DMS 273 treated with DMSO at 0.1 percent for 48 hours (cell line): ENCODE data around the gene ARHGAP18.
A peak's percentile ranks its signal among the peaks of the same experiment; 100 is the strongest.

Experiments used
- DNase-seq: peaks from one replicate; lab custom pipeline; 2025; lab: John Stamatoyannopoulos, UW

Gene ARHGAP18

GRCh38 chr6:129615020-129615419 is 95.0 kb downstream of the ARHGAP18 start:
- no peak for DNase-seq

DNA sequence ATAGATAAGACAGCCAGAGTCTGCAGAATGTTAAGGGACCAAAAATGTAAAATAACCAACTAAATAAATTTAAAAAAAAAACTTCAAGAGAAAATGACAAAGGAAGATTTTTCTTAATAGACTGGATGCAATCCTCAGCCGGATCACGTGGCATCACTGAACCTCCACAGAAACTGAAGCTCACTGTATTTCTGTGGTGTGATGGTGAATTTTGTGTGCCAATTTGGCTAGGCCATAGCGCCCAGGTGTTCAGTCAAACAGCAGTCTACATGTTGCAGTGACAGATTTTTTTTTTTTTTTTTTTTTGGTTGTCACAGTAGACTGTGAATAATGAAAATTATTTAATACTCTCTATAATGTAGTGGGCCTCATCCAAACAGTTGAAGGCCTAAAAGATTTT is 95.5 kb downstream of the ARHGAP18 start:
- DNase-seq: no peak

- no peak for DNase-seq
These were observed 97.5 kb downstream of the ARHGAP18 start for GRCh38 chr6:129612440-129612839.

GRCh38 chr6:129609635-129610034 is 100.3 kb downstream of the ARHGAP18 start:
- DNase-seq: no peak

DNA sequence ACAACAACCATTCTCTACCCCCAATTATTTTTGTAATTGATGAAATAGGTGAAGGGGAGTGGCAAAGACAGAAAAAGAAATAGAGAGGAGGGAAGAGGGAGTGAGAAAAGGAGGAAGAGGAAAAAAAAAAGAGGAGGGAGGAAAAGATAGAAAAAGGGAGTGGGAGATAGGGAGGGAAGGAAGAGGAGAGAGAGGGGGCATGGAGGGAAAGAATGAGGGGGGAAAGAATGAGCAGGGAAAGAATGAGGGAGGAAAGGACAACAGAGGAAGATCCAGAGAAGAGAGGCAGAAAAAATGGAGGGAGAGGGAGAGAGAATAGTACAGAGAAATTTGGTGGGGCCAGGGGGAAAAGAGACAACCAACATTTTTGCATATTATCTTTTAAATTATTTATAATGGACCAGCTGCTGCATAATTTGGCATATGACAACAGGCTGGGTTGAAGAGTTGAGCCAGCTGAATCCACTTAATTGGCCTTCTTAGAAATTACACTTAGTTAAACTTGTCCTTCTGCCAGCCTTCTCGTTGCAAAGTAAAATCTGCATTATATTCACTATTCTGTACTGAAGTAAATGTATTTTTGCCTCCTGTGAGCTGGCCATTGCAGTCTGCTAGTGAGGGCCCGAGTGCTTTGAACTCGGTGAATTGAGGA is 101.0 kb downstream of the ARHGAP18 start:
- peak; percentile 21 for DNase-seq

- no peak for DNase-seq
These were observed 102.3 kb downstream of the ARHGAP18 start for GRCh38 chr6:129607581-129608186.

- no peak for DNase-seq
These were observed 103.3 kb downstream of the ARHGAP18 start for GRCh38 chr6:129606664-129607063.

- no peak for DNase-seq
These were observed 104.0 kb downstream of the ARHGAP18 start for GRCh38 chr6:129605967-129606366.

GRCh38 chr6:129605095-129605494 is 104.9 kb downstream of the ARHGAP18 start:
- no peak for DNase-seq

GRCh38 chr6:129604321-129604720 is 105.7 kb downstream of the ARHGAP18 start:
- DNase-seq: no peak

GRCh38 chr6:129603741-129604140 is 106.2 kb downstream of the ARHGAP18 start:
- no peak for DNase-seq

GRCh38 chr6:129601323-129601722 is 108.7 kb downstream of the ARHGAP18 start:
- DNase-seq: no peak

DNA sequence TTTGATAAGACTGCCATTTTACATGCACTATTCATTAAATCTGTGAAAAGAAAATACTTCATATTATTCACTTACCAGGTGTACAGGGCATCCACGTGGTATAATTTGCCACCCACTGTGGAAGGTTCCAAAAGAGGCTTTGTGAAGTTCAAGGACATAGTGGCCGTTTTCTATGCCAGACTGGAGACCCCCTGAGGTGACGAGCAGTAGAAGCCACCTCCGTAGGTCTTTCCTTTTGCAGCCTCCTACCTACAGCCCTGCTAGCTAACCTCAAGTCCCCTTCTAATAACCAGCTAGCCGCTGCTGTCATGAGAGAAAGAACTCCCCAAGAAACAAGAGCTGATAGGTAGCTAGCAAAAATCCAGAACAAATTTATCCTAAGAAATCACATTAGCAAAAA is 110.5 kb downstream of the ARHGAP18 start:
- no peak for DNase-seq

DNA sequence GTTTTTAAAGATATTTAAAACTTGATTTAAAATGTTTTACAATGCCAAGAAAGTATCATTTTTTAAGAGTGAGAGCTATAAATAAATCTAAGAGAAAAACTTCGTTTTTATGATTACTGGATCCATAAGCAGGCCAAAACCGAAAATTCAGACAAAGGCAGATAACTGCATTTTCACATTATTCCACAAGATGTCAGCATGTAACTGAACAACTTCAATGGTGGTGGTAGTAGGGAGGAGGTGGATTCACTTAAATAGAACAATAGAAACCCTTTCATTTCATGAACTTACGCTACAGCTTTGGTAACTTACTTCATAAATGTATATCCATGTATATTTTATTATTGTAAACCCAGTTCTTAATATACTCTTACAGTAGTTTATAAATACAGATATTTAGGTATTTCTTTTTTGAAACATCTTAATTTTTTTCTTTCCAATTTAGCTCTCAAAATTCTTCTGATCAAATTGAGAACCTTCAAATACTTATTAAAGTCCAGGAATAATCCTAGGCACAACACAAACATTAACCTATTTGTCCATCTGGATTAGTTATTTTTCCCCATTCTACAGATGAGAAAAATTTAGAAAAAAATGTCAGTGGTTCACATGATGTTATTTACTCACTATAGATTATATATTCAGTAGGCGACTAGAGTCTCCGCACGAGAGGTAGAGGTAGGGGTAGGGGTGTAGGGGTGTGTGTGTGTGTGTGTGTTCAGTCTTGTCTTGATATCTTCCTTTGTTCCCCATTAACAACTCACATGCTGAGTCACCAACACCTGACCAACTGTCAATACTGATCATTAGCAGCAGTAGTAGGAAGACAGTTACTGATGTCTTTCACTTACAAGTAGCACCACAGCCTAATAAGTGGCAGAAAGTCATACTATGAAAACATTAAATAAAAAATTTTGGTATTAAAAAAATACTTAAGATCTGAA is 111.5 kb downstream of the ARHGAP18 start:
- peak; percentile 17 for DNase-seq

DNA sequence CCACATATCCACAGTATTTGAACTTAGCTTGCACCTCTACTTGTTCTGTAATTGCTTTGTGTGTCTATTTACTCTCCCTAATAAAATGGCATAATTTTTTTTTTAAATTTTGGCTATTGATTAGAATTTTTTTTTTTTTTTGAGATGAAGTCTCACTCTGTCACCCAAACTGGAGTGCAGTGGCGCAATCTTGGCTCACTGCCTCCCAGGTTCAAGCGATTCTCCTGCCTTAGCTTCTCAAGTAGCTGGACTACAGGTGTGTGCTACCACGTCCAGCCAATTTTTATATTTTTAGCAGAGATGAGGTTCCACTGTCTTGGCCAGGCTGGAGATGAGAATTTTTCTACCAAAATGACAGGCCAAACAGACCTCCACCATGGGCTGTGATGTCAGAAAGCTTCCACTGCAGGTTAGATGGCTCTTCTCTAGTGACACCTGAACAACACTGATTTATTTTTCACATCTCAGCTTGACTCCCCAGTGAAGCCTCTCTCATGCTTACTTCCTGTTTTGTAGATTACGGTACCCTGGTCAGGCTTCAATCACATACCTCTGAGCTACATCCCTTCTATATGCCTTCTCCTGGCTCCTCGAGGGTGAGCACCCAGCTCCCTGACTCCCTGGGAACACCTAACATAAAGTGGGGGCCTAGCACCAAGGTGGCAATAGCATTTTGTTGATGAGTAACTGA is 112.8 kb downstream of the ARHGAP18 start:
- no peak for DNase-seq

GRCh38 chr6:129596522-129596921 is 113.5 kb downstream of the ARHGAP18 start:
- DNase-seq: no peak

DNA sequence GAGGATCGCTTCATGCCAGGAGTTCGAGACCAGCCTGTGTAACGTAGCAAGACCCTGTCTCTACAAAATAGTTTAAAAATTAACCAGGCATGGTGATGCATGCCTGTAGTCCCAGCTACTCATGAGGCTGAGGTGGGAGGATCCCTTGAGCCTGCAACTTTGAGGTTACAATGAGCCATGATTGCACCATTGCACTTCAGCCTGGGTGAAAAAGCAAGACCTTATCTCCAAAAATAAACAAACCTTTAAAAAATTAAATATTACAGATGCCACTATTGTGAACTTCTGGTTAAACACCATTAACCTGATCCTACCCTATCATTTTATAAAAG is 116.8 kb downstream of the ARHGAP18 start:
- no peak for DNase-seq

DNA sequence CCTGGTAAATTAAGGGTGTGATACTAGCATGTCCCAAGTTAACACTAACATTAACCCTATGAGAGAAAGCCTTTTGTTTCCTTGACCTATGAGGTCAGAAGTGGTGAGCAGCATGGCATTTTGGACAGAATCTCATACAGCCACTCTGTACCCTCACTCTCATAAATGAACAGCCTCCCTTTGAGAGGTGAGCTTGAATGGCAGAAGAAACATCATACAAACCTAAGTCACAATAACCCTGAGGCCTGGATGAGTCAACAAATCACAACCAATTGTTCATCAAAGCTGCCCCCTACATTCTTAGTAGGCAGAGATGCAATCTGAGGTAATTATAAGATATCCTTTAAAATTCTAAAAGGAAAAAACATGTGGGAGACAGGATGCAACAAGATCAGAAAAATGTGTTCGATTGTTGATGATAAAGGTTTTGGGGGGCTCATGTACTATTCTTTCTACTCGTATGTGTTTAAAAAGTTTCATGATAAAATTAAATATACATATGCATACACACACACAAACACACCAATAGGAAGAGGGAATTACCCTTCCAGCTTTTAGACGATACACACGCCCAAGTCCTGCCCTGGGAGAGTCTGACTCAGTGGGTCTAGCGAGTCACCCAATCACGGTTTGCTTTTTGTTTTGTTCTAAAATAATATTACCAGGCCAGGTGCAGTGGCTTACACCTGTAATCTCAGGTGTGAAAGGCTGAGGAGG is 117.3 kb downstream of the ARHGAP18 start:
- DNase-seq: no peak

DNA sequence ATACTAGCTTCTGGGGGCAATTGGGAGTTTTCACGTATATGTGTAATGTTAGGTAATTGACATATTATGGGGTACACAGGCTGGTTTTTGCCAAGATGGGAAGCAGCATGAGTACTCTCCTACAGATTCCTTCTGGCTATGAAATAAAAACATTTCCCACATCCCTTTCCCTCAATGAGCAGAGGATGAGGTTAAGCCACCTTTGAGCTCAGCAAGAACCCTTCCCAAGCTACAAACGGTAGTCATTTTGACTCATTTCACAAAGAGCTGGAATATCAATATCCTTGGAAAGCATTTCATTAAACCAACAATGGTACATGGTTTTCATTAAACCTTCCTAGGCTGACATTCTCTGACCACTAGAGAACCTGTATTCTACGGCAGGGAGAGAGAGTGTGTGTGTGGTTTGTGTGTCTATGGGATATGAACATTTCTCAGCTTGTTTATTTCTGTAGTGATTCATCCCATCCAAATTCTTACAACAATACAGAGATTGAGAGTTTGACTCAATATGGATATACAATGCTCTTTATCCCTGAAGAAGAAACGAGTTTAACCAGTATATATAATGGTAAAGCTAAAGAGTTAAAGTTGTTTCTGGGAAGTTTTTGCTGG is 119.5 kb downstream of the ARHGAP18 start:
- DNase-seq: no peak

DNA sequence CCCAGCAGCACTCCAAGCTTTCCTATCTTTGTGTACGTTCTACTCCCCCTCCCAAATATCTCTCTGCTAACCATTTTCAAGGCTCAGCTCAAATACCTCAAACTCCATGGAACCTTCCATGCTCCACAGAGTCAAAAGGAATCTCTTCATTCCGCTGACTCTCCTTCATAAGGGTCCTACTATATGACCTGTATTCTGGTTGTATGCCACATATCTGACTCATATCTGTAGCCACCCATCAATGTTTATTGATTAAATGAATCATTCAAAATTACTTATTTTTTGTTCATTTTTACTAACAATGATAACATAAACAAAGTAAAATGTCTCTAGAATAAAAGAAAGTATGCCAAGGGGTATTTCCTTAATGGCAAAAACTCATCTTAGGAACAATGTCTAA is 123.2 kb downstream of the ARHGAP18 start:
- DNase-seq: no peak

DNA sequence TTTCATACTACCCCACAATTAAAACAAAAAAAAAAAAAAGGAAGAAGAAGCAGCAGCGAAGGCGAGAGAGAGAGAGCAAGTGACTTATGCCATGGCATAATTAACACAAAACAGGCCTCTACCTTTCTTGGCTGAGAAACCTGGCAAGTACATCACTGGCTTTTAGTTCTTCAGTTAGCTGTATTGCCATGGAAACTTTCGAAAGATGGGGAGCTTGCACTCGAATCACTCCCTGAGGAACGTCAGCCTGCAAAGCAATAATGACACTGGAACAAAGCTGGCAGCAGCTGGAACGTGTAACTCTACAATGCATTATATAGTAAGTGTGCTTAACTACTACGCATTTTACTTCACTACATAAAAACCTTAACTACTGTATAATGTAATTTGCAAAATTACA is 126.1 kb downstream of the ARHGAP18 start:
- no peak for DNase-seq
